ENCODE results near the gene RPL39L. TPM values are rescaled to one million over a fixed set of nuclear protein-coding genes. Genes with fewer than 3 reads are reported as not detected.
A peak's percentile ranks its signal among the peaks of the same experiment; 100 is the strongest.

Gene RPL39L
- total RNA-seq, result 10 to 100 TPM in 2 of 4 donors, 1 to 10 TPM in 2; 3.0 to 29.8 (median 11.6) TPM

GRCh38 chr3:187139126-187139894 is at the start of gene RPL39L:
RPL39L (minus strand) TSS chr3:187139496; CDS start chr3:187121300, 18,196 bp downstream.
- no peak for TF ChIP-seq POLR2A (IDR thresholded peaks at IDR 0.05)
- TF ChIP-seq CTCF (IDR thresholded peaks at IDR 0.05), result no peak
- peak; percentile 77 to 95 for DNase-seq (ENCODE audit: low spot score in 2 of 2)
- peak within 1 kb of the TSS; percentile 40 for H3K4me3 ChIP-seq (ENCODE audit: low read depth, poor library complexity, severe bottlenecking)
- intact Hi-C loops (cut with DNase I; ENCODE audit: low total_unique reads), result no loop called here
- 5% methylated on average over 63 of the region's 69 CpGs for WGBS, 2 donors

DNA sequence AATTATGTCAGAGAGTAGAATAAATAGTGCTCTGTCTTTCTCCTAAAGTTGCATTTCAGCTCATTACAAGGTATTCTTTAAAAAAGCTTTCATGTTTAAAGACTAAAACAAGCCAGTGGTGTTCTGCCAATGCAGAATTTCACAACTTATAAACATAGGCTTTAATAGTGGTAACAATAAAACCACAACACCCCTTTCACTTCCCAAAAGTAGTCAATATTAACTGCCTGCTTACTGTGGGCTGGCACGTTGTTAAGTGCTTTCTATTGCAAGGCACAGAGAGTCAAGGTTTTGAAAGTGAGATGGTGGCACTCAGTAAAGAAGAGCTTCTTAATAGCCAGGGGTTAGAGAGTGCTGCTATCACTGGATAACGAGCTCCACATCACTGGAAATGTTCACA is 49.6 kb upstream of the RPL39L start:
- intact Hi-C loops (cut with DNase I; ENCODE audit: low total_unique reads), result no loop called here
- WGBS, 2 donors, result 51 to 56% methylated on average over 2 of the region's 2 CpGs
- TF ChIP-seq CTCF (IDR thresholded peaks at IDR 0.05) (no peak), POLR2A (IDR thresholded peaks at IDR 0.05) (no peak)

GRCh38 chr3:187186801-187187421 is 47.6 kb upstream of the RPL39L start:
- WGBS, 2 donors, result 37 to 45% methylated on average over 5 of the region's 5 CpGs
- TF ChIP-seq CTCF (IDR thresholded peaks at IDR 0.05) (no peak), POLR2A (IDR thresholded peaks at IDR 0.05) (no peak)
- H3K4me3 ChIP-seq (ENCODE audit: low read depth, poor library complexity, severe bottlenecking), result no peak overlapping the region
- intact Hi-C loops (cut with DNase I; ENCODE audit: low total_unique reads), result no loop called here
- no peak for DNase-seq (ENCODE audit: low spot score in 2 of 2)

More for the DNA sequence above, 49.6 kb upstream of the RPL39L start:
- no peak for DNase-seq (ENCODE audit: low spot score in 2 of 2)
- H3K4me3 ChIP-seq (ENCODE audit: low read depth, poor library complexity, severe bottlenecking), result no peak overlapping the region

DNA sequence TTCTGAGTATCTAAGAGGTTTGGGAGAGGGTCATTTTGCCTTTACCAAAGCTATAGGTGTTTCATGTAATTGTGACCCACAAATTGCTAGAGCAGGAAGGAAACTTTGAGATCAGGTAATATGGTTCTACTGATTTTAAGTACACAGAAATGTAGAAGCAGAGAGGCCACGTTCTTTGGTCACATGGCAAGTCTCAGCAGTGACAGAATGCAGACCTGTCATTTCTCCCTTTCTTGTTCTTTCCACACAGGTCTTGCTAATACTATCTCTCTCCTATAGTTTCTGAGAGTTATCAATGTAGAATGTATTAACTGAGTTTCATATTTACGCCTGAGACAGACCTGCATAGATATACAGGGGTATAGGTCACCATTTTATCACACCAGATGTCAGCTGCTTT is 47.1 kb upstream of the RPL39L start:
- 81 to 82% methylated on average over 2 of the region's 2 CpGs for WGBS, 2 donors
- TF ChIP-seq CTCF (IDR thresholded peaks at IDR 0.05), result no peak
- TF ChIP-seq POLR2A (IDR thresholded peaks at IDR 0.05), result no peak
- intact Hi-C loops (cut with DNase I; ENCODE audit: low total_unique reads), result no loop called here
- DNase-seq (ENCODE audit: low spot score in 2 of 2), result no peak
- no peak overlapping the region for H3K4me3 ChIP-seq (ENCODE audit: low read depth, poor library complexity, severe bottlenecking)

DNA sequence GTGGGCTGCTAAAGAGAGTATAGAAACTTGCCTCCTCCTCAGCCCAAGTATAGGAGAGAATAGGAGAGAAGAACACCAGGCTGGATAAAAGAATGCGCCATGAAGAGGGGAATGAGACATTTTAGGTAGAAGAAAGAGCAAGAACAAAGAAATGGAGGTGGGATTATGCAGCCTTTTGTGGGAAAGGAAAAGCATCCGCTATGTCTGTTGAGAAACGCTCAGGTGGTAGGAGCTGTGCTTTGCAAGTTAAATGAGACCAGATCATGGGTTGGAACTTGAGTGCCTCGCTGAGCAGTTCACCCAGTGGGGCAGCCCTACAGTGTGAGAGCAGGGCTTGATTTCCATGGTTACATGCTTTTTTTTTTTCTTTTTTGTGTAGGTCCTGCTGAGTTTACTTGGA is 46.5 kb upstream of the RPL39L start:
- H3K4me3 ChIP-seq (ENCODE audit: low read depth, poor library complexity, severe bottlenecking), result no peak overlapping the region
- WGBS, 2 donors, result 89 to 95% methylated on average over 4 of the region's 4 CpGs
- DNase-seq (ENCODE audit: low spot score in 2 of 2), result no peak
- intact Hi-C loops (cut with DNase I; ENCODE audit: low total_unique reads), result no loop called here
- TF ChIP-seq POLR2A (IDR thresholded peaks at IDR 0.05) (no peak), CTCF (IDR thresholded peaks at IDR 0.05) (no peak)
